GM21717 (cell line): ENCODE results near the gene SH3GL1.
"Not testable (repeated sequence)": the region's sequence is repeated elsewhere in the genome, so short reads cannot be mapped to it uniquely, and the experiment has no call there.

Experiments used
- ATAC-seq: cut with Tn5 transposase; IDR thresholded peaks from one replicate; pipeline ENCODE4 v1.9.1; 2021; ENCODE audit warnings: mild to moderate bottlenecking, moderate library complexity; ENCODE audit not compliant: unreplicated experiment

The SH3GL1 gene

GRCh38 chr19:4347521-4347920, 52.8 kb downstream of the SH3GL1 start:
- no peak for ATAC-seq

- ATAC-seq, result no peak
Measured at GRCh38 chr19:4346020-4346383, 54.3 kb downstream of the SH3GL1 start.

GRCh38 chr19:4345342-4346019, 54.9 kb downstream of the SH3GL1 start:
- ATAC-seq, result no peak

GRCh38 chr19:4343370-4344307, 56.7 kb downstream of the SH3GL1 start, which contains the start of gene MPND:
Gene MPND, plus strand, starts transcription at chr19:4343562. Its CDS starts 32 bp downstream, at chr19:4343594.
- peak; percentile 47 for ATAC-seq

- peak; percentile 80 for ATAC-seq
Measured at GRCh38 chr19:4342615-4343369, 57.6 kb downstream of the SH3GL1 start.

- ATAC-seq, result peak; percentile 3
Measured at GRCh38 chr19:4342314-4342614, 58.1 kb downstream of the SH3GL1 start.

- no peak for ATAC-seq
Measured at GRCh38 chr19:4338441-4339355, 61.6 kb downstream of the SH3GL1 start, which contains the start of gene STAP2. Gene STAP2, minus strand, starts transcription at chr19:4338827. Its CDS starts 74 bp downstream, at chr19:4338753.

GRCh38 chr19:4337906-4338440, 62.4 kb downstream of the SH3GL1 start:
- ATAC-seq, result no peak

- no peak for ATAC-seq
Measured at GRCh38 chr19:4334929-4335570, 65.3 kb downstream of the SH3GL1 start.

GRCh38 chr19:4329858-4330257, 70.5 kb downstream of the SH3GL1 start:
- ATAC-seq, result no peak

GRCh38 chr19:4328991-4329681, 71.2 kb downstream of the SH3GL1 start:
- not testable (repeated sequence) for ATAC-seq

GRCh38 chr19:4328243-4328990, 71.9 kb downstream of the SH3GL1 start:
- ATAC-seq, result peak; percentile 62

GRCh38 chr19:4327877-4328242, 72.5 kb downstream of the SH3GL1 start:
- ATAC-seq, result peak; percentile 3

- no peak for ATAC-seq
Measured at GRCh38 chr19:4327252-4327876, 73.0 kb downstream of the SH3GL1 start.

- ATAC-seq, result no peak
Measured at GRCh38 chr19:4326837-4327251, 73.5 kb downstream of the SH3GL1 start.

GRCh38 chr19:4326215-4326836, 74.0 kb downstream of the SH3GL1 start:
- ATAC-seq, result no peak

GRCh38 chr19:4324228-4324627, 76.1 kb downstream of the SH3GL1 start:
- ATAC-seq, result no peak
